ENCODE results near the gene YOD1.

DNA sequence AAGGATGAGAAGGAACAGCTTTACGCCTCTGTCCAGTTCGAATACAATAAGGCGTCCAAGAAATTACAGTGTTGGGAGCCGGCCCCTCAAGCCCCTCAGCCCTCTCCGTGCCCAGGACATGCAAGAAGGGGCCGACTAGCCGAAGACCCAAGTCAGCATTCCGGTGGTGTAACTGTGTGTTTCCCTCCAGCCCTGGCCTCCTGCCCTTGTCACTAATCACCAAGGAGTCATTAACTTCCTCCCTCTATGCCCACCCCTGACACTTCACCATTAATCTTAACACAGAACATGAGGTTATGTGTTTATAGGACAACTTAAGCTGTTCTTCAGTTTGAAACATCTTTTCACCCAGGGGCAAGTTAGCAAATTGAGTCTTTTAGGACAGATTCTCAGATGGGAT, 21.2 kb upstream of the YOD1 start:
- TF ChIP-seq CREB1 (IDR thresholded peaks at IDR 0.05; ENCODE audit: low read depth), result no peak
- TF ChIP-seq RAD21 (IDR thresholded peaks at IDR 0.05; ENCODE audit: low read depth), result no peak
- no peak for TF ChIP-seq CEBPB (IDR thresholded peaks at IDR 0.05)
- no peak for TF ChIP-seq TEAD4 (IDR thresholded peaks at IDR 0.05)
- TF ChIP-seq EGR1 (IDR thresholded peaks at IDR 0.05), result no peak
- no peak for TF ChIP-seq EP300 (IDR thresholded peaks at IDR 0.05; ENCODE audit: borderline replicate concordance)
- TF ChIP-seq TCF12 (IDR thresholded peaks at IDR 0.05; ENCODE audit: low read depth), result no peak
- no peak for TF ChIP-seq NFIC (IDR thresholded peaks at IDR 0.05)
- TF ChIP-seq, protein P1, sequence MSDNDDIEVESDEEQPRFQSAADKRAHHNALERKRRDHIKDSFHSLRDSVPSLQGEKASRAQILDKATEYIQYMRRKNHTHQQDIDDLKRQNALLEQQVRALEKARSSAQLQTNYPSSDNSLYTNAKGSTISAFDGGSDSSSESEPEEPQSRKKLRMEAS (IDR thresholded peaks at IDR 0.05), result no peak
- no peak for TF ChIP-seq TAF1 (IDR thresholded peaks at IDR 0.05; ENCODE audit: low read depth)
